NCI-H2196 (cell line): ENCODE measurements around the gene CNIH3.
"Not testable (repeated sequence)": the region's sequence is repeated elsewhere in the genome, so short reads cannot be mapped to it uniquely, and the experiment has no call there.

Experiments
- DNase-seq: peaks from one replicate; lab custom pipeline; 2025; ENCODE audit not compliant: unreplicated experiment; lab: John Stamatoyannopoulos, UW

CNIH3 gene

DNA sequence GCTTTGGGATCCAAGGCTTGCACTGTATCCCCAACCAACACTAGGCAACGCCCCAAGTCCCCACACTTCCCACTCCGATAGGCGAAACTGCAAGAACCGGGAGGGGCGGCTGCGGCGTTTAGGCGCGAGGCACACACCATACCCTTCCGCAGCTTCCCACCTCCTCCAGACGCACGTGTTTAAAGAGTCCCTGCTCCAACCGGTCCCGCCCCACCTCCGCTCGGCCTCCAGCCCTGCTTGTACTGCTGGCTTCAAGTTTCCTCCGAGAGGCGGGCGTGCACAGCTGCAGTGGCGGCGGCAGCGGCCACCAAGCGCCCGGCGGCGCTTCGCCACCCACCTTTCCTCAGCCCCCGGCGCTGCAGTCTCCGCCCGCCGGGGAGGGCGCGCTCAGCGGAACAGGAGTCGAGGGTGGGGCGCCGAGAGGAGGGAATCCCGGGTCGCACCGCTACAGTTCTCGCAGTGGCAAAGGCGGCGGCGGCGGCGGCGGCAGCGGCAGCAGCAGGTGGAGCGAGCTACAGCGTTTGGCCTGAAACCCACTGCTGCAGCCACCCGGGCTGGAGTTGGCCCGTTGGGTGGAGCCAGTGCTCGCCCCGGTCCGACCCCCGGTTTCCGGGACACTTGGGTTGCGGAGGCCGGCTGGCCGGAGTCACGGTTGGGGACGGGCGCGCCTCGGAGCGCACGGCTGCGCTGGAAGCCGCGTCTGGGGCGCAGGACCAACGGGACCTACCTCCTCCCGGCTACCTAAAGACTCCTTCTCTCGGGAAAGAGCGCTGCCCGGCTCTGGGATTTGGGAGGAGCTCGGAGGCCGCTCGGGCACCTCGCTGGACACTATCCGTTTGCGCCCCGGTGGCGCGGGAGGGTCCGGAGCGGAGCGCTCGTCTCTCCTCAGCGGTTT is at the start of gene CNIH3:
CNIH3 (plus strand) TSS at position 457 of the 895 bp plus-strand sequence. CDS start 858 bp downstream, outside the sequence.
- DNase-seq = peak; percentile 49

DNA sequence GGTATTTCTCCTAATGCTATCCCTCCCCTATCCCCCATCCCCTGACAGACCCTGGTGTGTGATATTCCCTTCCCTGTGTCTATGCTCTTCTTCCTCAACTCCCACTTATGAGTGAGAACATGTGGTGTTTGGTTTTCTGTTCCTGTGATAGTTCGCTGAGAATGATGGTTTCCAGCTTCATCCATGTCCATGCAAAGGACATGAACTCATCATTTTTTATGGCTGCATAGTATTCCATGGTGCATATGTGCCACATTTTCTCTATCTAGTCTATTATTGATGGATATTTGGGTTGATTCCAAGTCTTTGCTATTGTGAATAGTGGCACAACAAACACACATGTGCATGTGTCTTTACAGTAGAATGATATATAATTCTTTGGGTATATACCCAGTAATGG is 49.6 kb upstream of the CNIH3 start:
- not testable (repeated sequence) for DNase-seq

DNA sequence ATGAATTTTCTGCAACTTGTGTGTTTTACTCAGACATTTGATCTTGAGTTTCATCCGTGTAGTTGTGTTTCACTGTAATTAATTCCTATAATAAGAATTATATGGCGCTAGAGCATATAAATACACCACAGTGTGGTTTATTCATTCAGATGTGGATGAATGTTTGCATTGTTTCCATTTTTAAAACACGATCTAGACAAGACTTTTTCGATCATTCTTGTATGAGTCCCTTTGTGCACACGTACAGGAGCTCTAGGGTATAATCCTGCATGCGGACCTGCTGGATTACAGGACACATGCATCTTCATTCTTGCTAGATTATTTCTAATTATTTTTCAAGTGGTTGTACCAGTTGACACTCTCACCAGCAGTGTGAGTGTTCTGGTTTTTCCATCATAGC is 46.8 kb upstream of the CNIH3 start:
- no peak for DNase-seq

DNA sequence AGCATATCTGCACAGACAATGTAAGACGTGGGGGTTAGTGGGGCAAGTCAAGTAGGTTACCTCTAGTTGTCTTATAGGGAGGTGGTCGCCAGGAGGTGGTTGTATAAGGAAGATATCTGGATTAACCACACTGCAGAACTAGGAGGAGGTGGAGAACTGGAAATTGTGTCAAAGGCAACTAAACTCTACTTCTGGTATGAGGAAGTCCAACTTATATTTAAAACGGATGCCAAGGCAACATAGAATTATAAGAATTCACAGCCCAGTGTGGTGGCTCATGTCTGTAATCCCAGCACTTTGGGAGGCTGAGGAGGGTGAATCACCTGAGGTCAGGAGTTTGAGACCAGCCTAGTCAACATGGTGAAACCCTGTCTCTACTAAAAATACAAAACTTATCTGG is 44.1 kb upstream of the CNIH3 start:
- DNase-seq = not testable (repeated sequence)

DNA sequence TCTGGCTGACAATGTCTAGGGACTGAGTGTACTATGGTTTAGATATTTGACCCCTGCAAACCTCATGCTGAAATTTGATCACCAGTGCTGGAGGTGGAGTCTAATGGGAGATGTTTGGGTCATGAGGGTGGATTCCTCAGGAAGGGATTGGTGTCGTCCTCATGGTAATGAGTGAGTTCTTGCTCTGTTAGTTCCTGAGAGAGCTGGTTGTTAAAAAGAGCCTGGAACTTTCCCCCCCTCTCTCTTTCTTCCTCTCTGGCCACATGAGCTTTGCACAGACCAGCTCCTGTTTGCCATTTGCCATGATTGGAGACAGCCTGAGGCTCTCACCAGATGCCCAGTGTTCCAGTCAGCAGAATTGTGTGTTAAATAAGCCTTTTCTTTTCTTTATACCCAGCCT is 36.6 kb upstream of the CNIH3 start:
- no peak for DNase-seq

DNA sequence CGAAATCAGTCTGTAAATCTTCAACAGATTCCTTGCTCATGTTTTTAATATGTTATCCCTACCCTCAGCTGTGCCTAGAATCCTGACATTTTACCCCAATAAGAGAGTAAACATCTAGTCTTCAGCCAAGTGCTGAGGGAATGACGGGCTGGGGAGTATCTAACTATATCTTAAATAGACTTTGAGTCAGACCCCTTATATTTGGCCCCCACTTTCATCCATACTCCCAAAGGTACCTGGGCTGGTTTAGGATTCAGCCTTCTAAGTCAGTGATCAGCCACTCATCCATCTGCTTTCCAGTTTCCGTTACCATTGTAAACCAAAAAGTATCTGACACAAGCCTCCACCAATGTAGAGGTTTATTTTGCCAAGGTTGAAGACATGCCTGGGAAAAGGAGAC is 36.1 kb upstream of the CNIH3 start:
- DNase-seq = no peak

DNA sequence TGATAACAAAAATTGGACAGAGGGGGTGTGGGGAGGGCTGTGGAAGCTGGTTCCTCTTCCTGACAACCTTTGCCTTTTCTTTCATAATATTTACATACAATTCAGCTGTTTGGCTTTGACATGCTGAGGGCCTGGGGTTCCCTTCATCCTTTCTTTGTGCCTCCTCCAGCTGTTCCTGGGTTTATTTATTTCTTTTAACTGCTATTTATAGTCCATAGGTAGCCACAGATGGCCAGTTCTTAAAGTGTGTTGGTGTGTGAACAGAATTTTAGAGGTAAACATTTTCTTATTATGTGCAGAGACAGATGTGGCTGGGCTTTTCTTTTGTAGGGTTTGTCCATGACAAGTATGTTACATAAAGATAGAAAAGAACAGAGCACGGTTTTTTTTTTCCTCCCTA is 34.1 kb upstream of the CNIH3 start:
- DNase-seq = no peak

DNA sequence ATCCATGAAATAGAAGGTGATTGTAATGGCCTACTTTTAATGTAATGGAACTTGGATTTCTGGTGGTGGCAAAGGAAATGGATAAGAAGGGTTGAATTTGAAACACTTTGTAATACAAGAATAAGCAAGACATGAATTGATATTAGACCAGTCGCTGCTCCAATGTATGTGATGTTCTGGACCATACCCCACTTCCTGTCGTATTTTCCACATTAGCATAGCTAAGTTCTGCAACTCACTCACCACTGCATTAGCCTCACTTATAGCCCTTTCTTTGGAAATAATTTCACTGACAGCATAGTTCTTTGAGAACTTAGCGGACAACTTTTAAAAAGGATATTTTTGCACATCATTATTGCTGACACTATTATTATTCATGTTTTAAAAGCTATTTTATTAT is 32.3 kb upstream of the CNIH3 start:
- DNase-seq = no peak

DNA sequence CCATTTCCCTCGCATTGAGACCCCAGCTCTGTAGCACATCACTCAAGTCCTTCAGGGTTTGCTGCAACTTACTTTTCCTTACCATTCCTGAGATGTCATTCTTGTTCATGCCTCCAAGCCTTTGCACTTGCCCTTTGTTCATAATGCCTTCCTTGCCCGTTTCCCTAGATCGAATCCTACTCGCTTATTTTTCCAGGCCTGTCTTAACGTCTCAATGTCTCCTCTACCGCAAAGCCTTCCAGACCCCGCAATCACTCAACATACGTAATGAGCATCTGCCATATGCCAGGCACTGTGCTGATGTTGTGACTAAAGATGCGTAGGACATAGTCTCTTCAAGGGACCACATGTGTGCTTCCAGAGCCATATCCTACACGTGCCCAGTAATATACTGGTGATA is 31.1 kb upstream of the CNIH3 start:
- no peak for DNase-seq

DNA sequence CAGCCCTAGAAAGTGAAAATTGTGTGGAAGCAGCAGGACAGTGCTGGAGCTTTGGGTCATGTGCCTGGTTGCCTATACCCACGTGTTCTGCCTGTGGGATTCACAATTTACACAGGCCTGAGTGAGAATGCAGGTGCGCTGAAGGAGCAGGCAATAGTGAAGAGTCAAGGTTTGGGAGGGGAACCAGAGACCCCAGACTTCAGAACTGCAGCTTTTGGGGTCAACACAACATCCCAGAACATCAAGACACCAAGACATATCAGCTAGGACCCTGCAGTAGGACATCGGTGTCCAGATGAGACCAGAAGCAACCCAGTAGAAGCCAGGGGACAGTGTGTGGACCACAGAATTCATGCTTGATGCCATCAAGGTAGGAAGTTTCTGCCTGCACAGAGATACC is 29.1 kb upstream of the CNIH3 start:
- DNase-seq = no peak

DNA sequence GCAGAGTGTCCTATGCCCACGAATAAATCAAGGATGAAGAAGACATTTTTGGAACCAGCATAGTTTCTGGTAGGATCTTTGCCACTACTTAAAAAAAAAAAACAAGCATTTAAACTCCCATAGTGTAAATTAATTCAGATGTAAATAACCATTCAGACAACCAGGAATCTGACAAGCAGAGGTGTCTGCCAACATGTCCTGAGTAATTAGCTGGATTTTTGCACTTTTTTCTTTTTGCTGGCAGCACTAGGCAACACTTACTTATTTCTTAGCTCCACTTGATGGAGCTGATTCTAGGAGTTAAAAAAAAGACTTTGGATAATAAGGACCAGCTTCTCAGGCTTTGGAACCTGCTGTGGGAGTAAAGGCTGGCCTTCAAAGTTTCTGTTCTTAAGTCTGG is 27.6 kb upstream of the CNIH3 start:
- no peak for DNase-seq

DNA sequence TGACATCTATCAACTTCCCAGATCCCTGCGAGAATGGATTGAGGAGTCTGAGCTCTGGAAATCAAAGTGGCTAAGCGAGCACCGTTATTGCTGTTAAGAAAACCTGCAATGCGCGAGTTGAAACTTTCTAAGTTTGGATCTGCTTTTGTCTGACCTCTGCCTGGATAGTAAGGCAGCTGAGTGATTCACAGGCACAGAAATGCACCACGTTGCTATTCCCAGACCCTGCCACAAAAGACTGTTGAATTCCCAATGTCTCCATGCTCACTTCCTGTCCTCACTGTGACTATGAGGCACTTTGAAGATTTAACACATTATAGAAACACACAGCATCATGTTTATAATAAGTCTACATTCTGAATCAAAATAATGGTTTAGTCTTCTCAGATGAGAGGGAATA is 27.1 kb upstream of the CNIH3 start:
- DNase-seq = no peak

DNA sequence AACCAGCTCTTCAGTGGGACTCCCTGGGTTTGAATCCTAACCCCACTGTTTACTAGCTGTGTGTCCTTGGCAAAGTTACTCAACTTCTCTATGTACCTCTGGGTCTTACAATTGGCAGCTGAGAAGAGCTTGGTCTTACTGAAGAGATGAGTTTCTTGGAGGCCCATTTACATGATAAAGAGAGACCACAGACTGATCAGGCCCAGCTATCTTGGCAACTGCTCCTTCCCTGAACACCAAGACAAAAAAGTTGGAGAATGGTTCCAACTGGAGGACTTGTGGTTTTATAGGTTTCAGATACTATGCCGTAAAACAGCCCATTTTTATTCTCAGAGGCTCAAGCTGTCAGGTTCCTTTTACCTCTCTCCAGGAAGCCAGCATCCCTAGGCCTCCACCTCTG is 24.8 kb upstream of the CNIH3 start:
- DNase-seq = no peak

DNA sequence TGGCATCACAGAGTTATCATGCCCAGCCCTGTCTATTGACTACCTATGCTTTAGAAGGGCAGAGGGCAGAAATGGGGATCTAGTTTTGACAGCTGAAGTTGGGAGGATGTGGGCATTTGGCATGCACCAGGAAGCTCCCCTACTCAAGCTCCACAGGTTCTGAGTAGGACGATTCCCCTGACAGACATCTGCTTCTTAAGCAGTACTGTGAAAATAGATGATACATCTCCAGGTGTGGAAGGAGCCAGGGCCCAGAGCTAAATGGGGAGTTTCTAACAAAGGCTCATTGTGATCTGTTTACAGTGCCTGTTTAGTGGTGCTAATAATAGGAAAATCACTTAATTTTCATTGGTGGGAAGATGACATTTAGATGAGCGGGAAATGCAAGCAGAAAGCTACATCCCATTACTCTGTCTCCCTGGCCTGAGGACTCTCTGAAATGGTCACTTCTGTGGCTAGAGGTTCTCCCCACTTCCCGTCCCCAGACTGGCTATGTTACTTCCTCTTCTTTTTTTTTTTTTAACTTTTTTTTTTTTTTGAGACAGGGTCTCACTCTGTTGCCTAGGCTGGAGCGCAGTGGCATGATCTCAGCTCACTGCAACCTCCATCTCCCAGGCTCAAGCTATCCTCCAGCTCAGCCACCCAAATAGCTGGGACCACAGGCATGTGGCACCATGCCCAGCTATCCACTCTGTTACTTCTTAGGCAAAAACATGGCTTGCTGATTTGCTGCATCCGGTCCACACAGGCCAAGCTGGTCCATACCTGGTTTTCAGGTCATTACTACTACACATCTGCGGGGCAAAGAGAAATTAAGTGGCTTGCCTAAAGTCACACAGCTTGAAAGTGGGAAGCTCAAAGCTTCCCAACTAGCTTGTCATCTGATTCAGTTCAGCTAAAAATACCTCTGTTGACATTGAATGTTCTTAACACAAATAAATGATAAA is 23.2 kb upstream of the CNIH3 start:
- DNase-seq = peak; percentile 36

DNA sequence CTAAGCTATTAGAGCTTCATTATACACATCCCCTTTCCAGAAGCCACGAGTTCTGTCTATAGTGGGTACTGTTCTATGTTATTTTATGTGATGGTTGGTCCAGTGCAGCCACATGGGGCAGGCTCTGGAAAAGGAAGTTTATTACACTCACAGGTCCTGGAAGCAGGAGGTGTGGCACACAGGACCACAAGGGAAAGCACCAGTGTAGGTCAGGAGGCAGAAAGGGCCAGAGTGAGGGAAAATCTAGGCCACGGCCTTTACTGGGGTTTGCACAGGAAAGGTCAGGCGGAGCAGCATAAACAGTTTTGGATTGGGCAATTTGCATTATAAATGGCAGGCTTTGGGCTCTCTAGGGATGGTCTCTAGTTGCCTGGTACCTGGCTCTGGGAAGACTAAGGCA is 21.8 kb upstream of the CNIH3 start:
- no peak for DNase-seq

DNA sequence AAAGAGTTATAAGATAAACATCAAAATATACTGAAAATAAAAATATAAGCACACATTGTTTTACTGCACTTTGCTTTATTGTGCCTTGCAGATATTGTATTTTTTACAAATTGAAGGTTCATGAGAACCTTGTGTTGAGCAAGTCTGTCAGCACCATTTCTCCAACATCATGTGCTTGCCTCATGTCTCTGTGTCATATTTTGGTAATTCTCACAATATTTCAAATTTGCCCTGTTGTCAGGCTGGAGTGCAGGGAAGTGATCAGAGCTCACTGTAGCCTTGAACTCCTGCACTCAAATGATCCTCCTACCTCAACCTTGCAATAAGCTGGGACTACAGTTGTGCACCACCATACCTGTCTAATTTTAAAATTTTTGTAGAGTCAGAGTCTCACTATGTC is 21.3 kb upstream of the CNIH3 start:
- DNase-seq = no peak

DNA sequence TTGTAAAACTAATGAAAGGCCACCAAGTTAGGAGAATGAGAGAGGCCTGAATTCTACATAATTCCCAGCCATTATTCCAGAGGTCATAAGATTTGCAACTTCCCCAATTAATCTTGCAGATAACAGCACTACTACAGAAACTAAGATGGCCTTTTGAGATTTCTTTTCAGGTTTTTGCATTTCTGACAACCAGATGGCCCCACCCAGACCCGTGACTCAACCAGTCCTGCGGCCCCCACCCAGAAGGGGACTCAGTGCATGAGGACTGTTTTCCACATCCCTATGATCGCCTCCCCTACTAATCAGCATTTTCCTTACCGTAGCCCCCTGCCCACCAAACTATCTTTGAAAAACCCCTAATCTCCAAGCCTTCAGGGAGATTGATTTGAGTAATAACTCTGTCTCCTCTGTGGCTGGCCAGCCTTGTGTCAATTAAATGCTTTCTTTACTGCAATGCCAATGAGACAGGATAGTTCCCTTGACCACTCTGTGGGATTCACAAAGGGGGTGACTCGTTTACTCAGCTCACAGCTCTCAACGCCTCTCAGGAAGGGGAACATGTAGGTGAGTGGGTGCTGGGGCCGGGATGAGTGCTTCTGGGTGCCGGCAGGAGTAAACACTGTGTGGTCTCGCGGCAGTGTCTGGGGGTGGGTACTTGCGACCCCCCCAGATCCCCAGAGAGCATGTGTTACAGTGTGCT is 10.5 kb upstream of the CNIH3 start:
- no peak for DNase-seq

DNA sequence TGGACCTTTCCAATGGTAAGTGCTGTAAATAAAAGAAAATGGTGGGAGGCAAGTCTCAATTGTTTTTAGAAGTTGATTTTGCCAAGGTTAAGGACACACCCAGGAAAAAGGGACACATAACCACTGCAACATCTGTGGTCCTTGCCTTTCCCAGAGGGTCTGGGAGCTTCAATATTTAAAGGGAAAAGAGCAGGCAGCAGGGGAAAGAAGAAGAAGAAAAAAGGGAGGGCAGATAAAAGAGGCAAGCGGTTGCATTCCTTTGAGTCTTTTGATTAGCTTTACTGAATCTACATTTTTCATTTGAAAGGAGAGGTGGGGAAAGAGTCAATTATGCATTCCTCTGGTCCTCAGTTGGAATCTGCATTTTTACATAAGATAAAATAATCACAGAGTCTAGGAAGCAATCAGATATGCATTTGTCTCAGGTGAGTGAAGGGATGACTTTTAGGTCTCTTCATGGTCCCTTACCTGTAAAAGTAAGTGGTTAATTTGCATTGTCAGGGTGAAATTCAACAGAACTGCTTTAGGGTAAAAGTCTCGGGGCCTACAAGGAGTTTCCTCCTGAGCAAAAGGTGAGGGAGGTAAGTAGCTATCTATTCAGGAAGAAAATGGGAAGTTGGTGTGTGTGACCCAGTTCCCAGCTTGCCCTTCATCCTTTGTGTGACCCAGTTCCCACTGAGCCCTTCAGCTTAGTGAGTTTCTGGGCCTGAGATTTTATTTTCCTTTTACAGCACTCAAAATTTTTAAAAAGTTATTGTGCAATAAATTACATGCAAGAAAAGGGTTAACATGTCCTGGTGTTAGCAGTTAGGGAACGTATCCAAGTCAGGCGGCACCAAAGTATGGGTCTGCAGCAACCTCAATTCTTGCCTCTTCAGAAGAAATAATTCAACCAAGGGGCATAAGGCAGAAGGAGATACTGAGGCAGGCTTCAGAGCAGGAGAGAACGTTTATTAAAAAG is 8.6 kb upstream of the CNIH3 start:
- DNase-seq = no peak

DNA sequence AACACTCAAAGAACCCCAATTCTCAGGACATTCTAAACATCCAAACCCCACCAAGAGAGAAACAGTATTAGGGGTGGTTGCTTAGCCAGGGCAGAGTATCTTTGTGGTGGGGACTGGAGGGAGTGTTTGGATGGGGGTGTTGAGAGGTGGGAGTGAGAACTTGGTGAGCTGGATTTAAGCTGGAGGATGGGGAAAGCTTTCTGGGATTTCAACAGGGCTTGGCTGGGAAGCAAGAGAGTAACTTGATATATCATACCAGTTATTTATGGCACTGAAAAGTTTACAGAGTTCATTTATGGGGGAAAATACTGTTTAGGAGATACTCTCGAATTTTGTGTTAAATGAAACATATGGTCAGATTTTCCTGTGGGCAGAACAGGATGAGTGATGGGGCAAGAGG is 6.8 kb upstream of the CNIH3 start:
- no peak for DNase-seq

DNA sequence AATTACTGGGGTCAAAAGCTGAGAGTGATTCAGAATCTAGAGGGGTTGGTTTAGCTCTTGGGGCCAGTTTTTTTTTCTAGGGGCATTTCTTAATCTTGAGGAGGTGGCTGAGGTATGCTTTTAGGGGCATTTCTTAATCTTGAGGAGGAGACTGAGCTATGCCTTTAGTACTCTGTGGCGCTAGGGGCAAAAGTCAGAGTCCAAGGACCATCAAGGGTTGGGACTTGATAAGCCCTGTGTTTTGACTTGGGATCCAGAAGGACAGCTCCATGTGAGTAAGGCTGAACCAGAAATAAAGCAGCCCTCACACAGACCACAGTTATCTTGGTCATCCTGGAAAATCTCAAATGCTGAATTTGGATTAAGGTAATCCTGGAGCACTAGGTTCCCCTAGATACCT is 3.9 kb upstream of the CNIH3 start:
- DNase-seq = no peak
